H9 (cell line): ENCODE results near the gene SLX4IP. TPM values are rescaled to one million over a fixed set of nuclear protein-coding genes. Genes with fewer than 3 reads are reported as not detected.

Experiments
- DNase-seq: peaks from one replicate; pipeline ENCODE4 v3.0.0-alpha.2; 2017
- H2AFZ ChIP-seq: one replicate; pipeline ENCODE4 v1.6.1; 2013; ENCODE audit warnings: mild to moderate bottlenecking, low read length, control low read depth, moderate library complexity
- H2AK5ac ChIP-seq: 2 replicates; pipeline ENCODE4 v1.6.1; 2013; ENCODE audit warnings: low read length, control low read depth, mixed read lengths; ENCODE audit not compliant: insufficient read length
- H2BK120ac ChIP-seq: one replicate; pipeline ENCODE4 v1.6.1; 2013; ENCODE audit warnings: low read depth, mild to moderate bottlenecking, low read length, control low read depth, inconsistent platforms; ENCODE audit not compliant: poor library complexity, severe bottlenecking
- H2BK12ac ChIP-seq: 2 replicates; pipeline ENCODE4 v1.6.1; 2013; ENCODE audit warnings: low read length, control low read depth, mixed read lengths, low read depth; ENCODE audit not compliant: insufficient read length
- H2BK15ac ChIP-seq: 2 replicates; pipeline ENCODE4 v1.6.1; 2013; ENCODE audit warnings: low read depth, low read length, control low read depth
- H2BK20ac ChIP-seq: one replicate; pipeline ENCODE4 v1.6.1; 2013; ENCODE audit warnings: low read depth, mild to moderate bottlenecking, low read length, control low read depth, inconsistent platforms; ENCODE audit not compliant: poor library complexity, severe bottlenecking
- H2BK5ac ChIP-seq: 2 replicates; pipeline ENCODE4 v1.6.1; 2013; ENCODE audit warnings: low read length, control low read depth, mixed read lengths; ENCODE audit not compliant: insufficient read length
- H3K14ac ChIP-seq: 2 replicates; pipeline ENCODE4 v1.6.1; 2013; ENCODE audit warnings: low read length, control low read depth; ENCODE audit not compliant: insufficient read depth
- H3K18ac ChIP-seq: 2 replicates; pipeline ENCODE4 v1.6.1; 2013; ENCODE audit warnings: low read depth, mild to moderate bottlenecking, mixed read lengths, low read length, control low read depth; ENCODE audit not compliant: insufficient read length
- H3K23ac ChIP-seq: 2 replicates; pipeline ENCODE4 v1.6.1; 2013; ENCODE audit warnings: low read length, control low read depth, mixed read lengths, low read depth; ENCODE audit not compliant: insufficient read length
- H3K23me2 ChIP-seq: 2 replicates; pipeline ENCODE4 v1.6.1; 2013; ENCODE audit warnings: low read depth, mild to moderate bottlenecking, mixed read lengths, low read length, control low read depth; ENCODE audit not compliant: insufficient read length, poor library complexity, severe bottlenecking
- H3K27ac ChIP-seq: 2 replicates; pipeline ENCODE4 v1.5.1; 2013; ENCODE audit warnings: low read length, control low read depth, mixed read lengths, low read depth; ENCODE audit not compliant: insufficient read length
- H3K27me3 ChIP-seq: 2 replicates; pipeline ENCODE4 v1.6.1; 2013; ENCODE audit warnings: low read length, control low read depth, inconsistent platforms; ENCODE audit not compliant: insufficient read depth
- H3K4ac ChIP-seq: 2 replicates; pipeline ENCODE4 v1.6.1; 2013; ENCODE audit warnings: low read depth, mild to moderate bottlenecking, control low read depth, inconsistent platforms, low read length, moderate library complexity
- H3K4me1 ChIP-seq: 2 replicates; pipeline ENCODE4 v1.6.1; 2013; ENCODE audit warnings: low read length, control low read depth, inconsistent platforms; ENCODE audit not compliant: insufficient read depth
- H3K4me2 ChIP-seq: 2 replicates; pipeline ENCODE4 v1.6.1; 2013; ENCODE audit warnings: low read length, control low read depth, mixed read lengths; ENCODE audit not compliant: insufficient read length, insufficient read depth
- H3K56ac ChIP-seq: 2 replicates; pipeline ENCODE4 v1.6.1; 2013; ENCODE audit warnings: low read depth, mild to moderate bottlenecking, mixed read lengths, low read length, control low read depth; ENCODE audit not compliant: insufficient read length
- H3K79me1 ChIP-seq: 2 replicates; pipeline ENCODE4 v1.6.1; 2013; ENCODE audit warnings: low read depth, mild to moderate bottlenecking, moderate library complexity, low read length, control low read depth, inconsistent platforms; ENCODE audit not compliant: insufficient read depth, poor library complexity, severe bottlenecking
- H3K79me2 ChIP-seq: 2 replicates; pipeline ENCODE4 v1.6.1; 2013; ENCODE audit warnings: low read length, control low read depth, inconsistent platforms; ENCODE audit not compliant: insufficient read depth
- H3K9ac ChIP-seq: 2 replicates; pipeline ENCODE4 v1.6.1; 2013; ENCODE audit warnings: low read length, control low read depth, mixed read lengths; ENCODE audit not compliant: insufficient read length; ENCODE audit errors: extremely low read depth
- H3K9me3 ChIP-seq: one replicate; pipeline ENCODE4 v1.6.1; 2013; ENCODE audit warnings: low read depth, low read length, inconsistent platforms; ENCODE audit not compliant: control insufficient read depth
- H3T11ph ChIP-seq: one replicate; pipeline ENCODE4 v1.6.1; 2013; ENCODE audit warnings: mild to moderate bottlenecking, low read length, control low read depth, inconsistent platforms
- H4K20me1 ChIP-seq: one replicate; pipeline ENCODE4 v1.6.1; 2013; ENCODE audit not compliant: control insufficient read depth, insufficient read length, insufficient read depth
- H4K5ac ChIP-seq: 2 replicates; pipeline ENCODE4 v1.6.1; 2013; ENCODE audit warnings: low read depth, mild to moderate bottlenecking, mixed read lengths, low read length, control low read depth; ENCODE audit not compliant: insufficient read length
- H4K8ac ChIP-seq: replicated peaks from 2 replicates; pipeline ENCODE4 v1.6.1; 2013; ENCODE audit warnings: low read length, control low read depth, mixed read lengths, low read depth; ENCODE audit not compliant: insufficient read length
- H4K91ac ChIP-seq: 2 replicates; pipeline ENCODE4 v1.6.1; 2013; ENCODE audit warnings: low read depth, mild to moderate bottlenecking, moderate library complexity, mixed read lengths, low read length, control low read depth; ENCODE audit not compliant: insufficient read length
- H3K27ac Mint-ChIP-seq, 3 experiments: 2 replicates in 2 of 3; 3 replicates in 1 of 3; pipeline ENCODE4 v1.8.0; 2020 to 2021; ENCODE audit warnings: mixed read lengths in 3 of 3, mild to moderate bottlenecking in 1 of 3, moderate library complexity in 1 of 3
- H3K27me3 Mint-ChIP-seq: 2 replicates; pipeline ENCODE4 v1.8.0; 2021; ENCODE audit warnings: low read depth, mild to moderate bottlenecking, moderate library complexity, mixed read lengths
- H3K36me3 Mint-ChIP-seq, 3 experiments: 2 replicates in 2 of 3; 3 replicates in 1 of 3; pipeline ENCODE4 v1.8.0; 2020 to 2021; ENCODE audit warnings: low read depth in 3 of 3, mixed read lengths in 3 of 3; ENCODE audit not compliant: insufficient read depth in 1 of 3
- H3K4me1 Mint-ChIP-seq, 2 experiments: 2 replicates each; pipeline ENCODE4 v1.8.0; 2020; ENCODE audit warnings: mixed read lengths in 2 of 2
- H3K4me3 Mint-ChIP-seq, 2 experiments: 2 replicates in 1 of 2; 3 replicates in 1 of 2; pipeline ENCODE4 v1.8.0; 2020 to 2021; ENCODE audit warnings: mild to moderate bottlenecking in 2 of 2, mixed read lengths in 2 of 2, moderate library complexity in 1 of 2
- H3K9me3 Mint-ChIP-seq, 2 experiments: 2 replicates in 1 of 2; 3 replicates in 1 of 2; pipeline ENCODE4 v1.8.0; 2020; ENCODE audit warnings: mild to moderate bottlenecking in 2 of 2, mixed read lengths in 2 of 2, moderate library complexity in 1 of 2
- CTCF ChIP-seq: fragments of 200-600 bp; sonication (generic); conservative IDR thresholded peaks from 3 replicates; pipeline ENCODE4 v1.8.0; 2021; ENCODE audit warnings: antibody characterized with exemption, mild to moderate bottlenecking
- WGBS: extraction: QIAGEN DNeasy Blood & Tissue Kit; methylation state at CpG from one replicate; pipeline ENCODE4 v1.1.7; 2013; ENCODE audit warnings: missing lambda C conversion rate, low lambda C conversion rate, mixed read lengths; ENCODE audit not compliant: insufficient read length; ENCODE audit errors: extremely low coverage; 5-methylcytosine and 5-hydroxymethylcytosine counted together
- total RNA-seq: library from RNA; stranded (reverse); gene quantifications from 2 replicates; pipeline ENCODE4 v1.2.1, GENCODE V29; 2021

The SLX4IP gene
- total RNA-seq, 1 experiment from 2014 or later: 7.9 TPM

- no peak overlapping the region for H3K9ac ChIP-seq
- no peak for TF ChIP-seq CTCF
- no peaks in the 10 kb centered on the region for H3K9me3 ChIP-seq
- no peak overlapping the region for H2AFZ ChIP-seq
- no peak overlapping the region for H2BK12ac ChIP-seq
- Mint-ChIP-seq H3K9me3 (no peaks in the 10 kb centered on the region), H3K36me3 (no peaks in the 10 kb centered on the region), H3K27ac (no peak overlapping the region), H3K27me3 (no peaks in the 10 kb centered on the region), H3K4me1 (peaks cover 21 to 29% of the 10 kb centered on the region in 2 experiments), H3K4me3 (no peak overlapping the region)
- H3K14ac ChIP-seq: no peak overlapping the region
- H2BK5ac ChIP-seq: no peak overlapping the region
- H3K18ac ChIP-seq: no peak overlapping the region
- H3K79me2 ChIP-seq: no peaks in the 10 kb centered on the region
- H3K4me2 ChIP-seq: no peak overlapping the region
- no CpG with 5 or more reads among the region's 2 CpGs for WGBS
- no peaks in the 10 kb centered on the region for H3K79me1 ChIP-seq
- DNase-seq: no peak
- no peak overlapping the region for H3K23ac ChIP-seq
- H3K27me3 ChIP-seq: no peaks in the 10 kb centered on the region
- H3K23me2 ChIP-seq: no peaks in the 10 kb centered on the region
- H4K91ac ChIP-seq: no peak overlapping the region
- H2AK5ac ChIP-seq: no peak overlapping the region
- no peak overlapping the region for H3K4ac ChIP-seq
- no peak overlapping the region for H3K27ac ChIP-seq
- H4K20me1 ChIP-seq: no peaks in the 10 kb centered on the region
- H3K4me1 ChIP-seq: peaks cover 7% of the 10 kb centered on the region; the same call in 1 of the 2 replicates
- H4K8ac ChIP-seq: no peak overlapping the region
- no peak overlapping the region for H4K5ac ChIP-seq
- H2BK20ac ChIP-seq: no peak overlapping the region
- H3K56ac ChIP-seq: no peak overlapping the region
- no peak overlapping the region for H2BK120ac ChIP-seq
- no peak overlapping the region for H2BK15ac ChIP-seq
- no peak overlapping the region for H3T11ph ChIP-seq
Measured at GRCh38 chr20:10541668-10542411, 106.7 kb downstream of the SLX4IP start.
